Activated CD4-positive, alpha-beta T cell treated with anti-CD3 and anti-CD28 coated beads, Interleukin-2, amount 50 U/mL, for 48 hours (primary cell): ENCODE results near the gene RNU1-3.
"Not testable (repeated sequence)": the region's sequence is repeated elsewhere in the genome, so short reads cannot be mapped to it uniquely, and the experiment has no call there.

Experiments
- DNase-seq, 2 experiments: peaks; one replicate each; pipeline ENCODE4 v3.0.0-alpha.2; 2020

Gene RNU1-3

DNA sequence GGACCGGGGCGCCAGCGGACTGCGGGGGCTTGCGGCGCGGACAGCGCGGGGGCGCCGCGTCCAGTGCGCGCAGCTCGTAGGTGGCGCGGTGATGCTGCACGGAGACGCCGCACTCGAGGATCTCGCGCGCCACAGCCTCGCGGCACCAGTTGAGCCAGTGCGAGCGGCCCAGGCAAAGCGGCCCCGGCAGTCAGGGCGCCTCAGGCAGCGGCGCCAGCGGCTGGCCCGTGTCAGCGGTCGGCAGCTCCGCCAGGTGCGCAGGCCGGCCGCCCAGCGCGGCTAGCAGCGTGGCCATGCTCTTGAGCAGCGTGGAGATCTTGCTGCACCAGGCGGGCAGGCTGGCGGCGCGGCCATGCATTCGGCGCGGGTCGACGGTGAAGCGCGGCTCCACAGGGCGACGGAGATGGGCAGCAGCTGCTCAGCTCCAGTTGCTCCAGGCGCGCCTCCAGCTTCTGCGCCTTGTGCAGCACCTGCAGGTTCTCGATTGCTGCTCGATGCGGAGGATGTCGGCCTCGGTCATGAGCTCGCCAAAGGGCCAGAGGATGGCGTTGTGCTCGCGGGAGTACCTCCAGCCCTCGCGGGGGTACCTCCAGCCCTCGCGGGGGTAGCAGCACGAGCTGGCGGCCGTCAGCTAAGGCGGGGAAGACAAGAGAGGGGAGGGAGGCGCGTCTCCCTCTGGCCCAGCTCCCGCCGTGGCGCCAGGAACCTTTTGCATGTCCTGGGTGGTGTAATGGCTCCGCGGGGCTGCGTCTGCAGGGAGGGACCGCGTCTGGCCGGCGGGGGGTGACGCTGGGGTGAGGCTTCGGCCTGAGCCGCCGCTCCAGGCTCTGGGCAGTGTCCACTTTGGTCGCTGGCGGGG is 26.9 kb upstream of the RNU1-3 start:
- DNase-seq, result not testable (repeated sequence)

DNA sequence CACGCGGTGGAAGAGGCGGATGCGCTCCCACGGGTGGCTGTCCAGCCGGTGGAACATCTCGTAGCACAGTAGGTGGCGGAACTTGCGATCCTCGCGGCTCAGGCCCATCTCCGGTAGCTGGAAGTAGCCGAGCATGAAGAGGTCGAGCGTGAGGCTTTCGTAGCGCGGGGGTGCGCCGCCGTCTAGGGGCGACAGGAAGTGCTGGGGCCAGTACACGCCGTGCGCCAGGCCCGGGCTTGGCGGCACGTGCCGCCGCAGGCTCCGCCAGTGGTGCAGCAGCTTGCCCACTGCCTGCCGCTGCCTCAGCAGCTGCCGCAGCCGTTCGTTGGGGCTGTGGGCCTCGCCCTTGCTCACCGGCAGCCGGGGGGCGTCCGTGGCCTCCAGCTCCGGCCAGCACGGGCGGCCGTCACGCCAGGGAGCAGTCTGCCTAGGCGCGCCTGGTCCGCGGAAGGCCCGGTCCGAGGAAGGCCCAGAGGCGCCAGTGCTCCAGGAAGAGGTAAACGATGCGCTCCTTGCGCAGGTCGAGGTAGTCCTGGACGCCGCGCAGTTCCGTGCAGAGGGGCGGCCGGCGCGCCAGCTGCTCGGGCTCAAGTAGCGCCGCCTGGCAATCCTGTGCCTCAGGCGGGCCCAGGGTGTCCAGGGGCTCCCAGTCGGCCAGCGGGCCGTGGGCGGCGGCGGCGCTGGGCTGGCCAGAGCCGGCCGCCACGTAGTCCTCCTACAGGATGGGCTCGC is 26.1 kb upstream of the RNU1-3 start:
- DNase-seq, result not testable (repeated sequence)

- not testable (repeated sequence) for DNase-seq
Measured at GRCh38 chr1:16692283-16692682, 25.5 kb upstream of the RNU1-3 start.

GRCh38 chr1:16690971-16691682 is 24.4 kb upstream of the RNU1-3 start:
- DNase-seq, result not testable (repeated sequence)

DNA sequence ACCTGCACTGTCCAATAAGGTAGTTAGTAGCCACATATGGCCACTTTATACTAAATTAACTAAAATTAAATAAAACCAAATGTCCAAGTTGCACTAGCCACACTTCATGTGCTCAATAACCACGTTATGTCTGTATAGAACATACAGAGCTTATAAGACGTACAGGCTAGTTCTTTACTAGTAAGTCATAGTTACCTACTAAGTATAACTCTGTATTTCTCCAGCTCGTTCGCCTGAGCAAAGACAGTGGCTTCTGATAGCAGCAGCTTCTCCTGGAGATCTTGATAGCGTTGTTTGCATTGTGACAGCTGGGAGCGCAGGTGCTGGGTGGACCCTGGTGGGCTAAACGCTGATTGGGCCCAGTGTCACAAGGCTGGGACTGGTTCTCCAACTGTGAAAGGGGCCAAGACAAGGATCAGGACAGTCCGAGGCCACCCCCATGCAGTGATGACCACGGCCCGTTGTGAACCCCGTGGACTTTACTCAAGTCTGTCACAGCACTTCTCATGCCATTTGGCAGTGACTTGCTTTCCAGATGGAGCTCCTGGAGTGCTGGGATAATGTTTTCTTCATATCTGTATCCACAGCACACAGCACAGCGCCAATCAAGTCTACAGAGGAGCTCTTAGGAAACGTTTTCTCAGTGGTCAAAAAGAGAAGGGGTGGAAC is 20.5 kb upstream of the RNU1-3 start:
- DNase-seq, result not testable (repeated sequence)

- DNase-seq, result not testable (repeated sequence)
Measured at GRCh38 chr1:16685445-16686371, 19.0 kb upstream of the RNU1-3 start.

DNA sequence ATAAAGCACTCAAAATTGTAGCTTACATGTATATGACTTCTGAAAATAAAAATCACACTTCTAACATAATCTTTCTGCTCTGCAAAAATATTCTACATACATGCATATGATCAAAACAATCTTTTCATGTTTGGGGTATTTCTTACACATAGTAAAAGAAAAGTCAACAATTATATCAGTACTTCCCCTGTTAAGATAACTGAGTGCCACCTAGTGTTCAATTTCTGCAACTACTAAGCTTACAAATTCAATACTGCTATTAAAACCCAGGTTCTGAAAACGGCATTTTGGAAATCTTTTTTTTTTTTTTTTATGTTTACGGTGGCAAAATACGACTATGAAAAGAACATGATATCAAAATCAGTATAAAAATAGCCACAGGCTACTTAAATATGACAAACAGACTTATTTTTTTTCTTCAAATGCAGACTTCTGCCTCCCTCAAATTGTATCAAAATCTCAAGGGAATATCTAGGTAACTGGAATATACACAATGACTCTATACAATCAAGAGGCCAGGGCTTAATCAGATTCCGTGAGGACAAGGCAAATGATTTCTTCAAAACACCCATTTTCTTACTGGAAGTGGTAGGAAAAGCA is 18.1 kb upstream of the RNU1-3 start:
- DNase-seq, result not testable (repeated sequence)

DNA sequence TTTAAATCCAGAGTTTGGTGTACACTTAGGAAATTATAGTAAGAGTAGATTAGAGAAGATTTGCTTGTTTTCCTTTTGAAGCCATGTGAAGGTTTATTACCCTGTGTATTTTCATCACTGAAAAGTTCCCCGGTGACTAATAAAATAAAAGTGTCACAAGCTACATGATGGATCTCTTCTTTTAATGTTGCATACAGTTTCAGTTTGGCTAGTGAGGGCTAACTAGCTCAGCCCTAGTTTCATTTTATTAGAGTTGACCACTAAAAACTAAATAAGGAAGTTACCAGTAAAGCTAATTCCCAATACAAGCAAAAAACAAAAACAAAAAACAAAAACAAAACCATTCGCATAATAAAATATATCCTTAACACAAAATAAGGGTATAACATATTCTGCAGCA is 17.4 kb upstream of the RNU1-3 start:
- not testable (repeated sequence) for DNase-seq

GRCh38 chr1:16682803-16683202 is 16.1 kb upstream of the RNU1-3 start:
- not testable (repeated sequence) for DNase-seq

DNA sequence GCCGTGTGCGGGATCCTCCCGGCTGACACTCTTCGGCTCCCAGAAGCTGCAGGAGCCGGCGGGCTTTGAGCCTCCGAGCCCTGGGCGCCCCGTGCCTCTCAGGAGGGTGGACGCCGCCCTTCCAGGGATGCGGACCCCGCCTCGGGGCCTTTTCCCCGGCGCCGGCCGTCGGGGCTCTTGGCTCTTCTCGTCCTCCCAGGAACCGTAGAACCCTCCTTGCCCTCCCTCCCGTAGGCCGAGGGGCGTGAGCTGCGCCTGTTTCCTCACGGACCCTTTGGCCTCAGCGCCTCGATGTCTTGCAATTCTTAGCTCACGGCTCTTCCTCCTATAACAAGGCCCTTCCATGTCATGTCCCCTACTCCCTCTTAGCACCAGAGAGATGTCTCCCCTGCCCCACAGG is 13.6 kb upstream of the RNU1-3 start:
- DNase-seq, result not testable (repeated sequence)

DNA sequence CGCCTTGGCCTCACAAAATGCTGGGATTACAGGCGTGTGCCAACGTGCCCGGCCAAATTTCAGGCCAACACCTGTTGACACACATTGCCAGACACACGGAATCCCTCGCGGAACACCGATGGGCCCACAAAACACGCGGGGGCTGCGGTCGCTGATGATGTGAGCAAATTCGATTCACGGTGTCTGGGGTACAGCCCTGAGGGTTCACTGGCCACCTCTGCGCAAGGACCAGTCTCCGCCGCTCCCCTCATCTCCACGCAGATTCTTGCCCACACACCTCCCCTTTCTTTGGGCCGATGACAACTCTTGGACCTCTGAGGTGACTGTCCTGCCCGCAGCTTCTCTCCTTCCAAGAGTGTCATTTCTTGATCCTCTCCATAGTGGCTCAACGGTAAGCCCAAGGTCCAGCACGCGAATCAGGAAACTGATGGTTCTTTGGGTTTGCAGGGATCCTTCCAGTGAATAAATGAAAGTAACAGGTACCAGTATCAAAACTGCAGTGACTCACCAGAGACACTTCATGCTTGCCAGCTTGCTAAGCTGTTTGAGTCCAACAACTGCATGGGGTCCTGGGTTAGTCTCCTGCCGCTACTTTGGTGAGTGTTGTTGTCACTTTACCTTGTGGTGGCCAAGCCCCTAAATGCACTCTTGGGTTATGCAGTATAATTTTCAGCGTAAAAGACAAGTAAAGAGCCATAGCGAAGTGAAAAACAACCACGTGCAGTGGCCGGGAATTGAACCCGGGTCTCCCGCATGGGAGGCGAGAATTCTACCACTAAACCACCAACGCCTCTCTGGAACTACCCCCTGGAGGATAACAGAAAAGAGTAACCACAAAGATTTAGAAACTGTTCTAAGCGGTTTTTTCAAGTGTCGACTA is 11.0 kb upstream of the RNU1-3 start:
- peak; percentile 73 to 78 for DNase-seq

DNA sequence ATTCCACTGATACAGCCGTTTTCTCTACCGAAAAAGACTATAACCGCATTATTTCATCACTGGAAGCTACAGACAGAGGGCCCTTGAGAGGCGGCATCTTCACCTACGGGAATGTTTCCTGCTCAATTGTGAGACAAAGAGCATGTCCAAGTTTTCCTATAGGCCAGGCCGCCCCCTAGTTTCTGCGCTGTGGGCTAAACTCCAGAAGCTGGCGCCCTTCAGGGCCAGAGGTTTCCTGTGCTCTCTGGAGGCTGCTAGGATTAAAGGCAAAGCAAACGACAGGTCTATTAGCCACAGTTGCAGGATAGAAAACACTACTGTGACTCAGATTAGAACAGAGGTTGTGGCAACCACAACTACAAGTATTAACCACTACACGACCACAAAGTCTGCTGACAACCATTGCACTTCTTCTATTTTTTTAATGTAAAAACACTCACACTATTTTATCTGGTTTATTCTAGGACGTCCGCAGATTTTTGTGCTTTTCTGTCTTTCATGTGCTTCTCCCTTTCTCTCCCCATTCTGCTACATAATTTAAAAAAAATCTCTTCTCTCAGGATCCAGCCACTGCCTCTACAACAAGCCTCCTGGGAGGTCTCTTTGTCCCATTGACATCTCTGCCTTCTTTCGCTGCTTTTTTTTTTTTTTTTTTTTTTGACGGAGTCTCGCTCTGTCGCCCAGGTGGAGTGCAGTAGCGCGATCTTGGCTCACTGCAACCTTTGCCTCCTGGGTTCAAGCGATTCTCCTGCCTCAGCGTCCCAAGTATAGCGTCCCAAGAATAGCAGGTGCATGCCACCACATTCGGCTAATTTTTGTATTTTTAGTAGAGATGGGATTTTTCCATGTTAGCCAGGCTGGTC is 10.1 kb upstream of the RNU1-3 start:
- DNase-seq, result peak in 1 of 2 experiments; percentile 19

DNA sequence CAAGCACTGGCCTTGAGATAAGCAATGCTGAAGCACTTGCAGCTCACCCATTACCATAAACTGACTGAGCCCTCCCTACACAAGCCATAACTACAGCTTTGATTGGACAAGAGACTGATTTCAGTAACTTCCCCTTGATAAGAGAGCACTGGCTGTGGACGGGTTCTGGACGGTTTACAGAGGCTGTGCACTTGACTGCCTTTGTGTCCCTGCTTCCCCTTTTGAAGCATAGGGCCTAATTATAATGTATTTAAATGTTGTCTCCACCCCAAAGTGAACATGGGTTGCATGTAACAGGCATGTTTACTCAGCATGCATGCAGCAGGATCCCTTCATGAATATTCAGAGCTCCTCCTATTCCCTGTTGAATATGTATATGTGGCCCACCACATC is 8.4 kb upstream of the RNU1-3 start:
- DNase-seq, result not testable (repeated sequence)

- not testable (repeated sequence) for DNase-seq
Measured at GRCh38 chr1:16673976-16674375, 7.2 kb upstream of the RNU1-3 start.

- not testable (repeated sequence) for DNase-seq
Measured at GRCh38 chr1:16665836-16666235, 912 bp downstream of the RNU1-3 start.

DNA sequence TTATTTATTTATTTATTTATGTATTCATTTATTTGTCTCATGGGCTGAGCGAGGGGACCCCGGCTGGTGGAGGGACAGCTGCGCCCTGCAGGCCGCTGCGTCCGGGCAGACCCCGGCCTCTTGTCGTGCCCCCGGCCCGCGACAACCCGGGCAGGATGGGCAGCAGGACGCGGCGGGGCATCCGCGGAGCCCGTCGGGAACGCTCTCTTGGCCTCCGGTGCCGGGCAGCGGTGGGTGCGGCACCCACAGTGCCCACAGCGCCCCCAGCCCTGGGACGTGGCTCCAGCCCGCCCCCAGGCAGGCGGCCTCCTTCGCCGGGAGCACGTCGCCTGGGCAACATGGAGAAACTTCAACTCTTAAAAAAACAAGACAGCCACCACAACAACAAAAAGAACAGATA is 8.5 kb downstream of the RNU1-3 start:
- not testable (repeated sequence) for DNase-seq

- DNase-seq, result not testable (repeated sequence)
Measured at GRCh38 chr1:16656981-16657683, 9.6 kb downstream of the RNU1-3 start.

DNA sequence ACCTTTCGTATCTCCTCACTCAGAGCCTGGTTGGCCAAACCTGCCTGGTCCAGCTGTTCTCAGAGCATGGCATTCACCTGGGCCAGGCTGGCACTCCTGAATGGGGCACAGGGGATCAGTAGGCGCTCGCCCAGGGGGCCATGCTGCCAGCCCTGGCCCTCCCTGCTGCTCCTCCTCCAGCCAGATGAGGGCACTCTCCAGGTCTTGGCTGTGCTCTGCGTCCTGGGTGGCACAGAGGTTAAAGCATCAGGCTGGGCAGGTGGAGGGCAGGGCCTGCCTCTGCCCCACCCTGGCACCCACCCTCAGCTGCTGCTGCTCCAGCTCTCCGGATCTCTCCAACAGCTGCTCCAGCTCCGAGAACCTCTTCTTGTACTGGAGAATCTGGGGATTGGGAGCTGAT is 10.2 kb downstream of the RNU1-3 start:
- DNase-seq, result not testable (repeated sequence)
